Midbrain (tissue), 1 donor: ENCODE data around the gene CDK11B.

Experiments
- DNase-seq: peaks from one replicate; lab custom pipeline; 2025; lab: John Stamatoyannopoulos, UW

The CDK11B gene

DNA sequence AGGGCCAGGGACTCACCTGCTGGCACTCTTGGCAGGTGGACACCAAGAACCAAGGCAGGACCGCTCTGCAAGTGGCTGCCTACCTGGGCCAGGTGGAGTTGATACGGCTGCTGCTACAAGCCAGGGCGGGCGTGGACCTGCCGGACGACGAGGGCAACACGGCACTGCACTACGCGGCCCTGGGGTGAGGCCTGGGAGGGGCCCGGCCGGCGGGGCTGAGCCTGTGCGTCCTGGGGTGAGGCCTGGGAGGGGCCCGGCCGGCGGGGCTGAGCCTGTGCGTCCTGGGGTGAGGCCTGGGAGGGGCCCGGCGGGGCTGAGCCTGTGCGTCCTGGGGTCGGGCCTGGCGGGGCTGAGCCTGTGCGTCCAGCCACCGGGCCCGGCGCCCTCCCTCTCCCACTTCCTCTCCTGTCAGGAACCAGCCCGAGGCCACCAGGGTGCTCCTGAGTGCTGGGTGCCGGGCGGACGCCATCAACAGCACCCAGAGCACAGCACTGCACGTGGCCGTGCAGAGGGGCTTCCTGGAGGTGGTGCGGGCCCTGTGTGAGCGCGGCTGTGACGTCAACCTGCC lies 31.5 kb downstream of the CDK11B start:
- DNase-seq = no peak

DNA sequence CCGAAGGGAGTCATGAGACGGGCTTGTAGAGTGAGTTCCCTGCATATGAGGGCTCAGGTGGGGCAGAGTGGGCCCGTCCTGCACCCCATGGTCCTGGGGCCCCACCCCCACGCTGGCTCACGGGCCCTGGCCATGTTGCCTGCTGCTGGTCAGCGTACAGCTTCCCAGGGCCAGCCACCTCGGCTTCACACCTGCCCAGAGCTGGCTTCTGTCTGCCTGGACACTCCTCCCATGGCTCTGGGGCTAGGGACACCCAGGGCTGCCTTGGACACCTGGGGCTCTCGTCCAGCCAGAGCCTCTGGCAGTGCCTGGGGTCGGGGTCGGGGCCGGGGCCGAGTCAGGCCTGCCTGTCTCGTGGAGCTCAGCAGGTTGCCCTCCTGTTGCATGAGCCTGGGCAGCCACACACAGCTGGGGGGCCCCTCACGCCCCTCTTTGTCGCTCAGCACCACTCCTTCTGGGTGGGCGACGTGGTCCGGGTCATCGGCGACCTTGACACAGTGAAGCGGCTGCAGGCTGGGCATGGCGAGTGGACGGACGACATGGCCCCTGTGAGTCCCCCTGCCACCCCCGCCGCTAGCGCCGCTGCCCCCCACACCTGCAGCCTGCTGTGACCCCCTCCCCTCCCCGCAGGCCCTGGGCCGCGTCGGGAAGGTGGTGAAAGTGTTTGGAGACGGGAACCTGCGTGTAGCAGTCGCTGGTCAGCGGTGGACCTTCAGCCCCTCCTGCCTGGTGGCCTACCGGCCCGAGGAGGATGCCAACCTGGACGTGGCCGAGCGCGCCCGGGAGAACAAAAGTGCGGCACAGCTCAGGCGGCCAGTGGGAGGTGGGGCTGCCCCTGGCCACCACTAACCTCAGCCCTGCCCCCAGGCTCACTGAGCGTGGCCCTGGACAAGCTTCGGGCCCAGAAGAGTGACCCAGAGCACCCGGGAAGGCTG lies 32.3 kb downstream of the CDK11B start:
- DNase-seq = no peak

DNA sequence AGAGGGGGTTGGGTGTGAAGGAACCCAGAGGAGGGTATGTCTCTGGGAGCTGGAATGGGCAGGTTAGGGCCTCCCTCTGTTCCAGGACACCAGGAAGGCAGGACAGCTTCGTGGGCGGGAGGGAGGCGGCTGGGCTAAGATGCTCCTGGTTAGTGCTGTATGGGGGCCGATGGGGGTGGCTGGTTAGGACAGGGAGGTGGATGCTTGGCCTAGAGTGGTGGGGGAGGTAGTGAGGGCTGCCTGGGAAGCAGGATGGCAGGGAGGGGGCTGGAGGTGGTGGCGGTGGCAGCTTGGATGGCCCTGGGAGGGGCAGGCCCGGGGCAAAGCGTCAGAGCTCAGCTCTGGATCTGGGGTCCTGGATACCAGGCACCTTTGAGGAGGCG lies 33.0 kb downstream of the CDK11B start:
- no peak for DNase-seq

DNA sequence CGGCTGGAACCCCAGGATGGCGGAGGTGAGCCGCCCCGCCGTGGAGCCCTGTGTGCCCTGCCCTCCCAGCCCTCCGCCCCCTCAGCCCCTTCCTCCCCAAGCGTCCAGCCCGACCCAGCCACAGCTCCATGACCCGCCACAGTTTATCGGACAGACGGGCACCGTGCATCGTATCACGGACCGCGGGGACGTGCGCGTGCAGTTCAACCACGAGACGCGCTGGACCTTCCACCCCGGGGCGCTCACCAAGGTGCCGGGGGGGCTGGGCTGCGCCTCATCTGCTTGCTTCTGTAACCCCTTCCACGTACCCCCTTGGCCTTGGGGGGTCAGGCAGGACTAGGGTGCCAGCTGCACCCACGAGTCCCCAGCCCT lies 33.4 kb downstream of the CDK11B start:
- no peak for DNase-seq

DNA sequence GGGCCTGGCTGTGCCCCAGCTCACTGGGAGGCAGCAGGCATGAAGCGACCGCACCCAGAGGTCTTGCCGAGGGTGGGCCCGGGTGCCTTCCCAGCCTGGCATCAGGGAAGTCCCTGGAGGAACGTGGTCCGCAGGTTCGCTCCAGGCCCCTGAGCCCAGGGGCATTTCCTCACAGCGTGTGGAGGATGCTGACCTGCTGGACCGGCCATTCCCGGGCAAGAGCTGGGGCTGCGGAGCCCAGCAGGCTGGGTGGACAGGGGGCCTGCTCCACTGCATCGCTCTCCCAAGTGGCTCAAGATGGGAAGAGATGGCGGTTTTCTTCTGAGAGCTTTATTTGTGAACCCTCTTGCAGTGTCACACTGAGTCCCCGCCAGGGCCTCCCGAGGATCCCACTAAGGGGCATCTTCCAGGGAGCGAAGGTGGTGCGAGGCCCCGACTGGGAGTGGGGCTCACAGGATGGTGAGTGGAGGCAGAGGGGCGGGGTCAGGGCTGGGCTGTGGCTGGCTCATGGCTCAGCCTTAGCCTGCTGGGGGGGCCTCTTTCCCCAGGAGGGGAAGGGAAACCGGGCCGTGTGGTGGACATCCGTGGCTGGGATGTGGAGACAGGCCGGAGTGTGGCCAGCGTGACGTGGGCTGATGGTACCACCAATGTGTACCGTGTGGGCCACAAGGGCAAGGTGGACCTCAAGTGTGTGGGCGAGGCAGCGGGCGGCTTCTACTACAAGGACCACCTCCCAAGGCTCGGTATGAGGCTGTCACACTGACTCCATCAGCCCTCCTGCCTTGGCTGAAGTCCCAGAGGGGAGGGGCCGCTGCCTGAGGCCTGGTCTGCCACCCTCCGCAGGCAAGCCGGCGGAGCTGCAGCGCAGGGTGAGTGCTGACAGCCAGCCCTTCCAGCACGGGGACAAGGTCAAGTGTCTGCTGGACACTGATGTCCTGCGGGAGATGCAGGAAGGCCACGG lies 34.1 kb downstream of the CDK11B start:
- no peak for DNase-seq

DNA sequence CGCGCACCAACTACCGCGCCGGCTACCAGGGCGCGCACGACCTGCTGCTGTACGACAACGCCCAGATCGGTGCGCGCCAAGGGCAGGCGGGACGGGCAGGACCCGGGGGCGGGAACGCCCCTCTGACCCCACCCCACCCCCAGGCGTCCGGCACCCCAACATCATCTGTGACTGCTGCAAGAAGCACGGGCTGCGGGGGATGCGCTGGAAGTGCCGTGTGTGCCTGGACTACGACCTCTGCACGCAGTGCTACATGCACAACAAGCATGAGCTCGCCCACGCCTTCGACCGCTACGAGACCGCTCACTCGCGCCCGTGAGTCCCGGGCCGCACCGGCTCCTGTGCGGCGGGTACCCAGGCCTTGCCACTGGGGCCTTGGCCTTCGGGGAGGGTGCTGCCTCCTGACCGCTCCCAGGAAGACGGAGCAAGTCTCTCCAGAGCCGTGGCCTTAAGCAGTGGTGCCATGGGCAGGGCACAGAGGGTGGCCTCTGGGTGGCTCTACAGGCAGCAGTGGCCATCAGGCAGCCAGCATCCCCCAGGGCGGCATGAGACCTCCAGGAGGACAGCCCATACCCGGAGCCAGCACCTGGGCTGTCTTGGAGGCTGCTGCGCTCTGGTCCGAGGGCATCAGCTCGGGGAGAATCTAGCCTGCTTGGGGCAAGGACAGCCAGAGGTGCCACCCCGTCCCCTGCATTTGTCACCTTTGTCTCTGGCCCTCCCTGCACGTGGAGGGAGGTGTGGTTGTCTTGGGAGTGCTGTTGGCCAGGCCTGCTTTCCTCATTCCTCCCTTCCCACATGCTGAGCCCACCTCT lies 35.0 kb downstream of the CDK11B start:
- no peak for DNase-seq

DNA sequence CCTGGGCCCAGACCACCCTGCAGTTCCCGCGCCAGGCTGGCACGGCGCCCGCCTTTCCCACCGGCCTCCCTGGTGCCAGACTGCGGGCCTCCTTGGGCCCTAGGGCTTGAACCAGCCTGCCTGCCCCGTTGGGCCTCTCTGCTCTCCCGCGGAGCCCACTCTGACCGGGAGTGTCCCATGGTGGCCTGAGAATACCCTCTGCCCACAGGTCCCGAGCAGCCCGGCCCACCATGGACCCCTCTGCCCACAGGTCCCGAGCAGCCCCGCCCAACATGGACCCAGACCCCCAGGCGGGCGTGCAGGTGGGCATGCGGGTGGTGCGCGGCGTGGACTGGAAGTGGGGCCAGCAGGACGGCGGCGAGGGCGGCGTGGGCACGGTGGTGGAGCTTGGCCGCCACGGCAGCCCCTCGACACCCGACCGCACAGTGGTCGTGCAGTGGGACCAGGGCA lies 35.6 kb downstream of the CDK11B start:
- no peak for DNase-seq

DNA sequence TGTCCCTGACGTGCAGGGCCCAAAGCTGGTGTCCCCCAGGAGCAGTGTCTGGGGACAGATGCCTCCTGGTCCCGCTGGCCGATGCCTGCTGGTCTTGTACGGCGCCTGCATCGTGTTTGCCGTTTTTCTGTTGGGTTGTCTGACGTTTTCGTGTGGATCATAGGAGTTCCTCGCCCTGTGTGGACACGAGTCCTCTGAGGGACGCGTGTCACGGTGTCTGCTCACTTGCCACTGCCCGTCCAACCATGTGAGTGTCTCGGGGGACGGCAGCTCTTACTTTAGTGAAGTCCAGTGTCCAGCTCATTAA lies 36.1 kb downstream of the CDK11B start:
- no peak for DNase-seq

DNA sequence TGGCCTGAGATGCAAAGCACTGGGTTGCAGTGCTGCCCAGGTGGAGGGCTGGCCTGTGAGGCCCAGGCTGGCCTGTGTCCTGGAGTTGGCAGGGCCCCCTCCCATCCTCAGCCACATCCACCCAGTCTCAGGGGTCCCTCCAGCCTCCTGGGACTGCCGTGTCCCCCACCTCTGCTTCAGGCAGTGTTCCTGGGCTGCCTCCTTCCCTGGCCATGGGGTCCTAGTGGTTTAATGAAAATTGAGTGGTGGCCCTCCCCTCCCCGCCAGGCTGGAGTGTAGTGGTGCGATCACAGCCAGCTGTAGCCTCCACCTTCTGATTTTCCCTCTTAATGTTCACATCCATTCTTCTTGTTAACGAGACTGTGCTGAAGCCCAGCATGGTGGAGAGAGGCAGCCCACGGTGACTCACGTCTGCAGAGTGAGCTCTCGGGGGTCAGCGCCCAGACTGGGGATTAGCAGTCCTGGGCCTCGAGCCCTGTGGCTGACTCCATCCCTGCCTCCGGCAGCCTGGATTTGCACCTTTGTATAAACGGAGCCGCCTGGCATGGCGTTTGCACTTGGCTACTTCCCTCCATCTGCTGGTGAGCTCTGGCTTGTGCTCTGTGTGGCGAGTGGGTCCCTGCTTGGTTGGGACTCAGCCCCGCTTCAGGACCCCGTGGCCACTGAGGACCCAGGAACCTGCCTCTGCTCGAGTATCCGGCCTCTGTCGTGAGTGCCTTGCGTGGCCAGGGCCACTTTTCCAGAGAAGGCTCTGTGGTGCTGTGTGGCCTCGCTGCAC lies 36.6 kb downstream of the CDK11B start:
- no peak for DNase-seq

DNA sequence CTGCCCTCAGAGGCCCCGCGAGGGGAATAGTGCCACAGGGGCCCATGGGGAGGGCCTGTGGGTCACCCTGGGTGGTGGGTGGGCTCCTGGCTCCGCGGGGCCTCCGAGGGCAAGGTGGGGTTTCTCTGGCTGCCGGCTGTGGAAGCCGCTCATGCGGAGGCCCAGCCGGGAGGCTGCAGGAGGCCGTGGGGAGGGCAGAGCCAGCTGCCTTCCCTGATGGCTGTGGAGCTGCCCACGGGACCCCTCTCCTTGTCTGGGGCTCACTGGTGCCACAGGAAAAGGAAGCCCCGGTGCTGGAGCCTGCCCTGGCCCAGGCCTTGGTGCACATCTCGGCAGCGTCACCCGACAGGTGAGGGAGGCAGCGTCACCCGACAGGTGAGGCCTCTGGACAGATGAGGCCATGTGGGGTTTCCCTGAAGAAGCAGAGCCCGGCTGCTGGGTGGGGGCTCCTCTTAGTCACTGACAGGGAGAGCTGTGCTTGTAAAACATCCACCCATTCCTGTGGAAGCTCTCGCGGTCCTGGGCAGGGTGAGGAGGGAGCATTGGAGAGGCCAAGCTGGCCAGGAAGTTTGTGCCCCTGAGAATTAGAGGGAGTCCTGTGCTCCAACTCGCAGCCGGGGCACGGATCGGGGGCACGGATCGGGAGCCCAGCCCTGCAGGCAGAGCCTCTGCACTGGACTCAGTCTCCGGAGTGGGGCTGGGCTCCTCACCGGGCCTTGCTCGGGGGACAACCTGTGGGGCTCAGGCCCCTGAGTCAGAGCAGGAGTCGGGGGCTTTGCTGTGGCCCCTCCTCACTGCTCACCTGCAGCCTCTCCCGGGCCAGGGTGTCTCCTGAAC lies 37.4 kb downstream of the CDK11B start:
- no peak for DNase-seq

DNA sequence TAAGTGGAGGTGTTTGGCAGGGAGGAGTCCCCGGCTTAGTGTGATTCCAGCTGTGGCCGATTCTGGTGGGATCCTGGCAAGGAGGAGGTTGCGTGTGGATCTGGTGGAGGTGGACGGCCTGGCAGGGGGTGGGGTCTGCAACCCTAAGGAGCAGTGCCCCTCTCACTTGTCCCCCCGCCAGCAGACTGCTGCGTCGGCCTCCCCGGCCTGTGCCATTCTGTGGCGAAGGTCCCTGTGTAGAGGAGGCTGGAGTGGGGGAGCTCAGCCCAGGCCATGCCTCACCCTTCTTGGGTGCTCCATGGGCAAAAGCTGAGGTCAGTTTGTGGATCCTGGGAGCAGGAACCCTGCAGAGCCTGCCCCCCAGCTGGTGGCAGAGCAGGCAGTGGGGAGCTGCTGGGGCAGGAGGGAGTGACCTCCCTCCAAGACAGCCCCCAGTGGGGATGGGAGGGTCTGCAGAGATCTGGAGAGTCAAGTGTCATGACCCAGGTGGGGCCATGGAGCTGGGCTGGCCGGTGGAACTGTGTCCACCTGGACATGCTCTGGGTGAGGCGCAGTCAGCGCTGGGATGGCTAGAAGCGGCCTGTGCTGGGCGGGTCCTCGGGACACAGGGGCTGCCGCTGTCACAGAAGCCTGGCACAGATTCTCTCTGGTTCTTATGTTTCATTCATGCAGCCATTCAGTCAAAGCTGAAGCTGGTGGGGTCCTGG lies 38.2 kb downstream of the CDK11B start:
- DNase-seq = no peak

DNA sequence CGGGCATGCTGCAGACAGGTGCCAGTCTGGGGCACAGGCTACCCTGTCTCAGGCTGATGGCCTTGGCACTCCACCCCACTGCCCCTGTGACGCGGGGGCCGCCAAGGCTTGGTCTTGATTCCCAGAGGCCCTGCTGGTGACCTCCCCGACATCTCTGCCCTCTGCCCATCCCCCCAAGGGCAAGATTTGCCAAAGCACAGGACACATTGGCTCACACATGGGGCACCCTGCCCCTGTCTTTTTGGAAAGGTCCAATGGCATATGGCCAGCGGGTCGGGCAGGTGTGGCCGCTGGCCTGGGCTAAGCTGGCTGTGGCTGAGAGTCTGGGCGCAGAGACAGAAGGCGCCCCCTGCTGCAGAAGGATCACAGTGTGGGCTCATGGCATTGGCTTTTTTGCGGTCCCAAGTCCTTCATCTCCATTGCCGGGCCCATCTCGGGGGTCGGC lies 38.9 kb downstream of the CDK11B start:
- DNase-seq = no peak

DNA sequence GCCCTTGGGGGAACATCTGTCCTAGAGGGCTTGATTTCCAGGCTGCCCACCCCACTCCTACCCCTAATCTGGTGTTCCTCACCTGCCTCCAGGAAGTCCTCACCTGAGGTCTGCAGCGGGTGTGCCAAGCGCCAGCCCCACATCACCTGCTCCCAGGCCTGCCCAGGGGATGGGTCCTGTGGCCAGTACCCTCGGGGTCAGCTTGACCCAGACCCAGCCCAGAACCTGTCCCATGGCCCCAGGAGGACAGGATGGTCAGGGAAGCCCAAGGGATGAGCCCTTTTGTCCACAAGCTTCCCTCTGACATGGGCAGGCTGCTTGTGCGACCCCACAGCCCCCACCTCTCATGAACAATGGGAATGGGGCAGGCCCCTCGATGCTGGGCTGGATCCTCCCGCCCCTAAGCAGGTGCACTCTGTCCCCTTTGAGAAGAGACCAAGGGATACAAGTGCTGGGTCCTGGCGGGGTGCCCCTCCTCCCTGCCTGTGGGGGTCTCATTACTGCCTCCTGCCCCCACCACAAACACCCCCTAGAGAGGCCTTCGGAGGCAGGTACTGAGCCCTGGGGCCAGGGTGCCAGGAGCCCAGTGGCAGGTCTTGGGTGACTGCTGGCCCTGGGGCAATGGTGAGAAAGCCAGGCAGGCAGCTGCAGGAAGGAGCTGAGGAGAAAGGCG lies 40.3 kb downstream of the CDK11B start:
- no peak for DNase-seq

DNA sequence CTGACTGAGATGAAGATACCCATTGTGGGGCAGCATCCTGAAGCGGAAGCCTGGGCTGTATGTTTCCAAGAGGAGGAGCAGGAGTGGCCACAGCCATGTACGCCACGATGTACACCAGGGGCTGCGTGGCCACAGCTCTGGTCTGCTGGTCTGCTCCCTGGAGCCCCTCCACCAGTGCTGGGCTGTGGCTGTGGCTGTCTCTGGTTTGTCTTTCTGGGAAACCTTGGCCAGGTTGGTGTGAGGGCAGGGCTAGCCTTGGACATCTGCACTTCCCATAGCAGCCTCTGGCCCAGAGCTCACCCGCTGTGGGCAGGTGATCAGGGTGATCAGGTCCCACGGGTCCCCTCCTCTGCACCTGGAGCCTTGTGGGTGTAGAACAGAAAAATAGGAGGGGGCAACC lies 40.9 kb downstream of the CDK11B start:
- no peak for DNase-seq

DNA sequence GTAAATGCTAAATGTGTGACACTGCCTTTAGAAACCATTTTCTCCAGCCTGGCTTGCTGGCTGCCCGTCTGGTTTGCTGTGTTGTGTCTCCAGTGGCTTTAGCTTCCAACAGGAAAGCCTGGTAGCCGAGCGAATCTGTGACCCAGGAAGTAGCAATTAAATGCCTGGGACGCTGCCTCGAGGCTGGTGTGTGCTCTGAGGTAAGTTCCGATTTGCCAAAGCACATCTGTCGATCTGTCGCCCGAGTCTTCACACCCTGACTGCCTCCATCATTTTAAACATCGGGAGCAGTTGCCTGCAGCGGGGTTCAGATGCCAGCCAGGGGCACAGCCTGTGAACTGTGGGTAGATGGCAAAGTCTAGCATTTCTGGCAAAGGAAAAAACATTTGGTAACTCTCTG lies 41.3 kb downstream of the CDK11B start:
- DNase-seq = no peak

DNA sequence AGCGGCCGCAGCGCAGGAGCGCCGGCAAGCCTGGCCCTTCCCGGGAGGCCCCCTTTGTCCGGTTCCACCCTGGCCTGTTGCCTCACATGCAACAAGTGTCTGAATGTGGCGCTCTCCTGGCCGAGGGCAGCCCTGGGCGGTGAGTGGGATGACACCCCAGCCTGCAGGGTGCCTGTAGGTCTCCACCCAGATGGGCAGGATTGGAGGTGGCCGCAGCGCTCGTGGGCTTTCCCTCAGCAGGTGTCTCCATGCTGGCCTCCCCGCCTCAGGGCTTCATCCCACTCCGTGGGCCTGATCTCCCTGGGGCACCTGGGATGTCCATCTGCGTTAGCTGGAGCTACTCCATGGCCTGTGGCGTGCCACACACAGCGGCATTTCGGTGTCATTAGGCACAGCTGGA lies 42.0 kb downstream of the CDK11B start:
- no peak for DNase-seq

DNA sequence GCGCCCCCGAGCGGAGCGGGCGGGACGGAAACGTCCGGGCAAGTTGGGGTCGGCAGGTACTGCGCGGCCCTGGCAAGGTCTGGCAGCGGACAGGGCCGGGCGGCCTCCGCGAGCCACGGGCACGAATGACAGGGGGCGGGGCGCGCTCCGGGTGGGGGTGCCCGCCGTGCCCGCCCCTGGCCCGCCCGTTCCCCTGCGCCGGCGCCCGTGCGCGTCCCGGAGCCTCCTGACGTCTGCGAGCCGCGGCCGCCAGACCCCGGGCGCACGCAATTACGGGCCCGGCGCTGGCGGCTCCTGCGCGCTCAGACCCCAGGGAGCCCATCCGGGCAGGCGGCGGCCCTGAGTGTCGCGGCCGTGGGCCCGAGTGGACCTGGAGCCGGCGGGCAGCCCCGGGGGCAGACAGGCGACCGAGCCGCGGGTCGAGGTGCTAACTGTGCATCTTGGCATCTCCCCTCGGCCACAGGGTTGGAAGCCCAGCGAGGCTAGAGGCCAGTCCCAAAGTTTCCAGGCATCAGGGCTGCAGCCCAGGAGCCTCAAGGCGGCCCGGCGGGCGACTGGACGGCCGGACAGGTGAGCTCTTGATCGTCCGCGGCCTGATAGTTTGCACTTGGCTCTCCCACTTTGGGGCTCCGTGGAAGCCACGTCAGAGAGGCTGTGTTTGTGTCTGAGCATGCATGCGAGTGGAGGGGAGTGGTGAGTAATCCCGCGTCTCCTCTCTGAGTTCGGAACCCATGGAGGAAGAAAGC lies 42.6 kb downstream of the CDK11B start:
- DNase-seq = peak; percentile 34
